Activated T-cell treated with anti-CD3 and anti-CD28 coated beads, Interleukin-2, amount 50 U/mL, for 48 hours (primary cell): Measurements from ENCODE around the gene RAB3C.

Experiments
- DNase-seq, 2 experiments: peaks; one replicate each; pipeline ENCODE4 v3.0.0-alpha.2; 2020

Gene RAB3C

GRCh38 chr5:58737671-58738070, 154.8 kb downstream of the RAB3C start:
- no peak for DNase-seq

- DNase-seq, result no peak
Measured at GRCh38 chr5:58738336-58738735, 155.5 kb downstream of the RAB3C start.

GRCh38 chr5:58739051-58739450, 156.2 kb downstream of the RAB3C start:
- DNase-seq, result no peak

GRCh38 chr5:58740956-58741355, 158.1 kb downstream of the RAB3C start:
- no peak for DNase-seq

GRCh38 chr5:58745350-58745749, 162.5 kb downstream of the RAB3C start:
- no peak for DNase-seq

GRCh38 chr5:58746321-58746720, 163.4 kb downstream of the RAB3C start:
- DNase-seq, result no peak

GRCh38 chr5:58750036-58750435, 167.2 kb downstream of the RAB3C start:
- DNase-seq, result no peak

GRCh38 chr5:58751222-58751837, 168.5 kb downstream of the RAB3C start:
- DNase-seq, result peak in 1 of 2 experiments; percentile 35

- no peak for DNase-seq
Measured at GRCh38 chr5:58752104-58752503, 169.2 kb downstream of the RAB3C start.

GRCh38 chr5:58753446-58753845, 170.6 kb downstream of the RAB3C start:
- DNase-seq, result no peak

- DNase-seq, result no peak
Measured at GRCh38 chr5:58754250-58754649, 171.4 kb downstream of the RAB3C start.

GRCh38 chr5:58755397-58755796, 172.5 kb downstream of the RAB3C start:
- DNase-seq, result no peak

- DNase-seq, result no peak
Measured at GRCh38 chr5:58759745-58760144, 176.9 kb downstream of the RAB3C start.

GRCh38 chr5:58760222-58760621, 177.3 kb downstream of the RAB3C start:
- DNase-seq, result no peak

GRCh38 chr5:58761407-58761806, 178.5 kb downstream of the RAB3C start:
- DNase-seq, result no peak

GRCh38 chr5:58763390-58763789, 180.5 kb downstream of the RAB3C start:
- no peak for DNase-seq

- DNase-seq, result no peak
Measured at GRCh38 chr5:58764199-58764598, 181.3 kb downstream of the RAB3C start.

- DNase-seq, result no peak
Measured at GRCh38 chr5:58765058-58765457, 182.2 kb downstream of the RAB3C start.

GRCh38 chr5:58767104-58767503, 184.2 kb downstream of the RAB3C start:
- DNase-seq, result no peak

GRCh38 chr5:58770136-58770535, 187.3 kb downstream of the RAB3C start:
- DNase-seq, result no peak

GRCh38 chr5:58771796-58772195, 188.9 kb downstream of the RAB3C start:
- DNase-seq, result no peak

- DNase-seq, result no peak
Measured at GRCh38 chr5:58773744-58774441, 191.0 kb downstream of the RAB3C start.

- DNase-seq, result no peak
Measured at GRCh38 chr5:58774937-58775336, 192.1 kb downstream of the RAB3C start.

GRCh38 chr5:58775701-58776262, 192.9 kb downstream of the RAB3C start:
- no peak for DNase-seq

GRCh38 chr5:58776559-58776958, 193.7 kb downstream of the RAB3C start:
- no peak for DNase-seq
